ENCODE results near the gene CCDC149.

The CCDC149 gene

GRCh38 chr4:24770667-24771066 lies 142.2 kb downstream of the CCDC149 start (continued):
- TF ChIP-seq ISL1 (CRISPR knock-in tag; IDR thresholded peaks at IDR 0.05) (no peak), CREB5 (CRISPR knock-in tag; IDR thresholded peaks at IDR 0.05; ENCODE audit: low read depth) (no peak), ARNTL (CRISPR knock-in tag; IDR thresholded peaks at IDR 0.05; ENCODE audit: borderline replicate concordance, low read depth) (no peak)
- TF ChIP-seq, protein P1, sequence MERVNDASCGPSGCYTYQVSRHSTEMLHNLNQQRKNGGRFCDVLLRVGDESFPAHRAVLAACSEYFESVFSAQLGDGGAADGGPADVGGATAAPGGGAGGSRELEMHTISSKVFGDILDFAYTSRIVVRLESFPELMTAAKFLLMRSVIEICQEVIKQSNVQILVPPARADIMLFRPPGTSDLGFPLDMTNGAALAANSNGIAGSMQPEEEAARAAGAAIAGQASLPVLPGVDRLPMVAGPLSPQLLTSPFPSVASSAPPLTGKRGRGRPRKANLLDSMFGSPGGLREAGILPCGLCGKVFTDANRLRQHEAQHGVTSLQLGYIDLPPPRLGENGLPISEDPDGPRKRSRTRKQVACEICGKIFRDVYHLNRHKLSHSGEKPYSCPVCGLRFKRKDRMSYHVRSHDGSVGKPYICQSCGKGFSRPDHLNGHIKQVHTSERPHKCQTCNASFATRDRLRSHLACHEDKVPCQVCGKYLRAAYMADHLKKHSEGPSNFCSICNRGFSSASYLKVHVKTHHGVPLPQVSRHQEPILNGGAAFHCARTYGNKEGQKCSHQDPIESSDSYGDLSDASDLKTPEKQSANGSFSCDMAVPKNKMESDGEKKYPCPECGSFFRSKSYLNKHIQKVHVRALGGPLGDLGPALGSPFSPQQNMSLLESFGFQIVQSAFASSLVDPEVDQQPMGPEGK (CRISPR knock-in tag; IDR thresholded peaks at IDR 0.05; ENCODE audit: borderline replicate concordance) = no peak

- TF ChIP-seq ZNF565 (CRISPR knock-in tag; conservative IDR thresholded peaks at IDR 0.05; ENCODE audit: low read depth) (no peak), ZNF8 (CRISPR knock-in tag; IDR thresholded peaks at IDR 0.05) (no peak), ESRRG (CRISPR knock-in tag; IDR thresholded peaks at IDR 0.05) (no peak), TCF4 (CRISPR knock-in tag; IDR thresholded peaks at IDR 0.05; ENCODE audit: borderline replicate concordance) (no peak), SNAI2 (CRISPR knock-in tag; IDR thresholded peaks at IDR 0.05) (no peak), ARNTL (CRISPR knock-in tag; IDR thresholded peaks at IDR 0.05; ENCODE audit: borderline replicate concordance, low read depth) (no peak), TOX (CRISPR knock-in tag; IDR thresholded peaks at IDR 0.05; ENCODE audit: borderline replicate concordance) (no peak)
- ATAC-seq = peak; percentile 78
These were observed 142.7 kb downstream of the CCDC149 start for GRCh38 chr4:24770032-24770584.

DNA sequence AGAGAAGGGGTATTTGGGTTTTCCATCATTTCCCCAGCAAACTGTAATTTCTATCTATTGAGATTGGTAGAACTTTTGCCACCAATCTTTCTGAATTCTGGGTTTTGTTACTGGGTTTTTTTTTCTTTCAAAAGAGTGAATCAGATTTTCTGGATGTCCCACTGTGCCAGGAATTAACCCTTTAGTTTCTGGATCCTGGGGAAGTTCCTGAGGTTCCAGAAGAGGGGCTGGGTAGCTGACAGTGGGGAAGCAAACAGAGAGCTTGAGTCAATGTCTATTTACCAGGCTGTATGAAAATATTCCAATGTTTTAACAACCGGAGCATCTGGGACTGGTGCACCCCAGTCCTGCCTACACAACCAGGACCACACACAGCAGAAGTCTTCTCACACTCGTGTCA lies 143.3 kb downstream of the CCDC149 start:
- no peak for ATAC-seq
- TF ChIP-seq CREB5 (CRISPR knock-in tag; IDR thresholded peaks at IDR 0.05; ENCODE audit: low read depth) = no peak
- no peak for TF ChIP-seq ZNF70 (CRISPR knock-in tag; IDR thresholded peaks at IDR 0.05)
- no peak for TF ChIP-seq BACH2 (CRISPR knock-in tag; IDR thresholded peaks at IDR 0.05; ENCODE audit: borderline replicate concordance)
- no peak for TF ChIP-seq CSDC2 (CRISPR knock-in tag; IDR thresholded peaks at IDR 0.05)
- no peak for TF ChIP-seq ZFP30 (CRISPR knock-in tag; IDR thresholded peaks at IDR 0.05)
- TF ChIP-seq, protein P2, sequence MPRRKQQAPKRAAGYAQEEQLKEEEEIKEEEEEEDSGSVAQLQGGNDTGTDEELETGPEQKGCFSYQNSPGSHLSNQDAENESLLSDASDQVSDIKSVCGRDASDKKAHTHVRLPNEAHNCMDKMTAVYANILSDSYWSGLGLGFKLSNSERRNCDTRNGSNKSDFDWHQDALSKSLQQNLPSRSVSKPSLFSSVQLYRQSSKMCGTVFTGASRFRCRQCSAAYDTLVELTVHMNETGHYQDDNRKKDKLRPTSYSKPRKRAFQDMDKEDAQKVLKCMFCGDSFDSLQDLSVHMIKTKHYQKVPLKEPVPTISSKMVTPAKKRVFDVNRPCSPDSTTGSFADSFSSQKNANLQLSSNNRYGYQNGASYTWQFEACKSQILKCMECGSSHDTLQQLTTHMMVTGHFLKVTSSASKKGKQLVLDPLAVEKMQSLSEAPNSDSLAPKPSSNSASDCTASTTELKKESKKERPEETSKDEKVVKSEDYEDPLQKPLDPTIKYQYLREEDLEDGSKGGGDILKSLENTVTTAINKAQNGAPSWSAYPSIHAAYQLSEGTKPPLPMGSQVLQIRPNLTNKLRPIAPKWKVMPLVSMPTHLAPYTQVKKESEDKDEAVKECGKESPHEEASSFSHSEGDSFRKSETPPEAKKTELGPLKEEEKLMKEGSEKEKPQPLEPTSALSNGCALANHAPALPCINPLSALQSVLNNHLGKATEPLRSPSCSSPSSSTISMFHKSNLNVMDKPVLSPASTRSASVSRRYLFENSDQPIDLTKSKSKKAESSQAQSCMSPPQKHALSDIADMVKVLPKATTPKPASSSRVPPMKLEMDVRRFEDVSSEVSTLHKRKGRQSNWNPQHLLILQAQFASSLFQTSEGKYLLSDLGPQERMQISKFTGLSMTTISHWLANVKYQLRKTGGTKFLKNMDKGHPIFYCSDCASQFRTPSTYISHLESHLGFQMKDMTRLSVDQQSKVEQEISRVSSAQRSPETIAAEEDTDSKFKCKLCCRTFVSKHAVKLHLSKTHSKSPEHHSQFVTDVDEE (CRISPR knock-in tag; IDR thresholded peaks at IDR 0.05) = no peak
- no peak for TF ChIP-seq TOX (CRISPR knock-in tag; IDR thresholded peaks at IDR 0.05; ENCODE audit: borderline replicate concordance)
- TF ChIP-seq ARNTL (CRISPR knock-in tag; IDR thresholded peaks at IDR 0.05; ENCODE audit: borderline replicate concordance, low read depth) = no peak
- TF ChIP-seq ZFP3 (CRISPR knock-in tag; IDR thresholded peaks at IDR 0.05) = no peak
- no peak for TF ChIP-seq CSRNP3 (CRISPR knock-in tag; IDR thresholded peaks at IDR 0.05)
- no peak for TF ChIP-seq ZC3H10 (CRISPR knock-in tag; IDR thresholded peaks at IDR 0.05)
- TF ChIP-seq ESRRG (CRISPR knock-in tag; IDR thresholded peaks at IDR 0.05) = no peak
- TF ChIP-seq ISL1 (CRISPR knock-in tag; IDR thresholded peaks at IDR 0.05) = no peak
- TF ChIP-seq OSR1 (CRISPR knock-in tag; IDR thresholded peaks at IDR 0.05) = no peak
- no peak for TF ChIP-seq GLIS3 (CRISPR knock-in tag; IDR thresholded peaks at IDR 0.05)
- no peak for TF ChIP-seq ZNF565 (CRISPR knock-in tag; conservative IDR thresholded peaks at IDR 0.05; ENCODE audit: low read depth)
- no peak for TF ChIP-seq PPARA (CRISPR knock-in tag; IDR thresholded peaks at IDR 0.05; ENCODE audit: borderline replicate concordance)

All from SK-N-SH treated with all-trans-retinoic acid at 6 μM for 48 hours (cell line).